HG03565 (cell line): ENCODE measurements around the gene BRI3.

Experiments used
- ATAC-seq: cut with Tn5 transposase; IDR thresholded peaks from one replicate; pipeline ENCODE4 v1.9.1; 2021; ENCODE audit warnings: mild to moderate bottlenecking, moderate library complexity; ENCODE audit not compliant: unreplicated experiment

BRI3 gene

GRCh38 chr7:98335411-98335977 lies 54.0 kb downstream of the BRI3 start:
- no peak for ATAC-seq

GRCh38 chr7:98338441-98338840 lies 57.0 kb downstream of the BRI3 start:
- ATAC-seq = no peak

DNA sequence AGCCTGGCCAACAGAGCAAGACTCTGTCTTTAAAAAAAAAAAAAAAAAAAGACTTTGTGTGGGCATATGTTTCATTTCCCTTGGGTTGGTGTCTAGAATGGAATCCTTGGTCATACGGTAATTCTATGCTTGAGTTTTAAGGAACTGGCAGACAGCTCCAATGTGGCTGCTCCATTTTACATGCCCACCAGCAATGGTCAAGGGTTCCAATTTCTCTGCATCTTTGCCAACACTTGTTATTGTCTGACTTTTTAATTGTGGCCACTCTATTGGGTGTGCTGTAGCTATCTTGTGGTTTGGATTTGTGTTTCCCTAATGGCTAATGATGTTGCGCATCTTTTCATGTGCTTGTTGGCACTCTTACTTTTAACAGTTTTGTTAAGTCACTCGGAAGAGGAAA lies 57.6 kb downstream of the BRI3 start:
- ATAC-seq = no peak

DNA sequence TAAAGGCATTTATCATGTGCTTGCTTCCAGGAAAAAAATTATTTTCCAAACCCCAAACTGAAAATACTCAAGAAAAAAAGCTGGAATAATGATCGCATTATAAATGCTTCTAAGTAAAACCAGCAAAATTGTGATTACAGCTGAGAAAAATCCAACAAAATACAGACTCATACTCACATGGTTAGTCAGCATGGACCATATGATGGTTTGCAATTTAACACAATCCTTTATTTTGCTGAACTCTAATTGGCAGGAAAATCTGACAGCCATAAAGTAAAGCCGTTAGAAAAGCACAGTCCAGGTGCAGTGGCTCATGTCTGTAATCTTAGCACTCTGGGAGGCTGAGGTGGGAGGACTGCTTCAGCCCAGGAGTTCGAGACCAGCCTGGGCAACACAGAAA lies 59.6 kb downstream of the BRI3 start:
- no peak for ATAC-seq
